Measurements from ENCODE around the gene SHC2.
"Not testable (repeated sequence)": the region's sequence is repeated elsewhere in the genome, so short reads cannot be mapped to it uniquely, and the experiment has no call there.

Gene SHC2

DNA sequence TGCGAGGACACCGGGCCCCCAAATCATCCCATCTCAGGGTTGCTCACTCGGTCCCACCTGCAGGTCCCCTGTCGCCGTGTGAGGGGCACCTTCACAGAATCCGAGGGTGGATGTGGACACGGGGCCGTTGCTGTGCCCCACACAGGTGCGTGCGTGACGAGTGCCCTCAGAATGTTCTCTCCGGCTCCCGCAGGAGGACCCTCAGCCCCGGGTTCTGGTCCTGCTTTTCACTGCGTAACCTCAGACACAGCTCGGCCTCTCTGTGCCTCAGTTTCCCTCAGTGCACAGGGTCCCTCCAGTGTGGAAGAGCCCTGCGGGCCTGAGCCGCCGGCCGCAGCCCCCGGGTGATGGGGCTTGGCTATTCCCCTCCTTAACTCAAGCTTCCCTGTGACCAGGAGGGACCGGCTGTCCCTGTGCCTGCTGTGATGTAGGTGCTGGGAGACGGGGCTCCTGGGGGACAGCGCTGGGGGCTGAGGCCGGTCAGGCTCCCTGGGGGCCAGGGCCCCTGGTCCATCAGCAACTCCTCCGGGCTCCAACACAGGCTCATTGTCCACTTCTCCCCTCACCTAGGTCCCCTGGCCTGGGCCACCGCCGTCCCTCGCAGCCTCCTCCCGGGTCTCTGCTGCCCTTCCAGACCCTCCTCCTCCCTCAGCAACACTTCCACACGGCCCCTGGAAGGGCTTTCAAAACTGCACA, 4.8 kb downstream of the SHC2 start:
- no peak for DNase-seq (ENCODE audit: insufficient read length, low spot score)
- no peak for TF ChIP-seq POLR2A (IDR thresholded peaks at IDR 0.05; ENCODE audit: low read depth, low read length)
- FAIRE-seq: no peak

DNA sequence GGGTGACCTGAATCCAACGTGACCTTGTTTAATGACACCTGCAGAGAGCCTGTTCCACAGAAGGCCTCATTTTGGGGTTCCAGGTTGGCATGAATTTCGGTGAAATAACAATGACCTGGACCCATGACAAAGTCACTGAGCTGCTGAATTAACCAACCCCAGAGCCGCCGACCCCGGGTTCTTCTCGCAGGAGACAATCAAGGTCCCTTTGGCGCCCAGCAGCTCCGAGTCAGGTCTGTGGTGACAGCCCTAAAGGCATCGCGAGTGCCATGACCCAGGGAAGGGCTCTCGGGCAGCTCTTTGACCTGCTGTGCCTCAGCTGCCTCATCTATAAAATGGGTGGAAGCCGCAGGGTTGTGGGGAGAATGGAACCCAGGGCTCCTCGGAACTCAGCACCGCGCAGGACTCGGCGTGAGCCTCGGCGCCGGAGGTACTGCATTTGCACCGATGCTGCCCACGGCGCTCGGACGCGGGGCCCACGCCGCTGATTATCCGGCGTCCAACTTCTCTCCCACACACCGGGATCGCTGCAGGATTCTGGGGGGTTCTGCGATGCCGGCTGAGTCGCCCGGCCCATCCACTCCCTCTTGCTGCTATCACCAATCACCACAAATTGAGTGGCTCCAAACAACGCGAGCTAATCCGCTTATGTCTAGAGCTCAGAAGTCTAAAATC, 5.7 kb downstream of the SHC2 start:
- no peak for TF ChIP-seq POLR2A (IDR thresholded peaks at IDR 0.05; ENCODE audit: low read depth, low read length)
- DNase-seq (ENCODE audit: insufficient read length, low spot score): no peak
- FAIRE-seq: no peak

GRCh38 chr19:453606-454005, 7.2 kb downstream of the SHC2 start:
- FAIRE-seq: no peak
- no peak for DNase-seq (ENCODE audit: insufficient read length, low spot score)
- no peak for TF ChIP-seq POLR2A (IDR thresholded peaks at IDR 0.05; ENCODE audit: low read depth, low read length)

DNA sequence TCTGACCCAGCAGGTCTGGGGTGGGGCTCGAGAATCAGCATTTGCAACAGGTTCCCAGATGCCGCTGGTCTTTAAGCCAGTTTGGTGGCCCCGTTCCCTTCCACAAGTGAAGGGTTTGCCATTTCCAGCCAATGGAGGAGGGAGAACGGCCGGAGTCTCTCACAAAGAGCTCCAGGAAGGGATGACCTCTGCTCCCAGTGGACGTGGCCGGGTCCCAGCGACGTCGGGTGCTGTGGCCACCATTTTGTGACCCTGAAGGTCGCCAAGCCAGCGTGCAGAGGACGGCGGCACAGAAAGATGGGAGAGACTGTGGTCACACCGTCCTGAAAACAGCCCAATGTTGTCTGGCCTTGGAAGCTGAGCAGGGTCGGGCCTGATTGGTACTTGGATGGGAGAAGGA, 8.0 kb downstream of the SHC2 start:
- no peak for DNase-seq (ENCODE audit: insufficient read length, low spot score)
- FAIRE-seq: no peak
- no peak for TF ChIP-seq POLR2A (IDR thresholded peaks at IDR 0.05; ENCODE audit: low read depth, low read length)

DNA sequence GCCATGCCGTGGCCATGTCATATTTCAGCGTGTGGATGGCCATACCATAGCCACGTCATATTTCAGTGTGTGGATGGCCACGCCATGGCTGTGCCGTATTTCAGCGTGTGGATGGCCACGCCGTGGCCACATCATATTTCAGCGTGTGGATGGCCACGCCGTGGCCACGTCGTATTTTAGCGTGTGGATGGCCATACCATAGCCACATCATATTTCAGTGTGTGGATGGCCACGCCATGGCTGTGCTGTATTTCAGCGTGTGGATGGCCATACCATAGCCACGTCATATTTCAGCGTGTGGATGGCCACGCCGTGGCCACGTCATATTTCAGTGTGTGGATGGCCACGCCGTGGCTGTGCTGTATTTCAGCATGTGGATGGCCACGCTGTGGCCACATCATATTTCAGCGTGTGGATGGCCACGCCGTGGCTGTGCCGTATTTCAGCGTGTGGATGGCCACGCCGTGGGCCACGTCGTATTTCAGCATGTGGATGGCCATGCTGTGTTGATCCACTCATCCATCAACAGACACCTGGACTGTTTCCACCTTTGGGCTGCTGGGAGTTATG, 9.8 kb downstream of the SHC2 start:
- FAIRE-seq: not testable (repeated sequence)

DNA sequence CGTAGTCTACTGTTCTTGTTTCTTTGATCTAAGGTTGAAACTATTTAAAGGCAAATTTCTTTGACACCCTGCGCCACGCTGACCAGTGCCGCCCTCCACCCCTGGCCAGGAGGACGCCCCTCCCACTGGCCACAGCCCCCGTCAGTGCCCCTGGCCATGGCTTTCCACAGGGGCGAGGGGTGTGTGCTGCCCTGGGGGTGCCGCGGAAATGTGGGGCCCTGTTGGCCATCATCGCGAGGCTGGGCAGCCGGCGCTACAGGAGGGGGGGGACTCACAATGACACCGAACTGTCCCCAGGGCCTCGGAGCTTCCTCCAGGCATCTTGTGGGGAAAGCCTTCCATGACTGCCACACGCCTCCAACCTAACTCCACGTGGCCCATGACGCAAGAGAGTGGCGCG, 10.9 kb downstream of the SHC2 start:
- FAIRE-seq (no peak), DNase-seq (ENCODE audit: insufficient read length, low spot score) (no peak)
- no peak for TF ChIP-seq POLR2A (IDR thresholded peaks at IDR 0.05; ENCODE audit: low read depth, low read length)

More for the DNA sequence above, 9.8 kb downstream of the SHC2 start:
- not testable (repeated sequence) for DNase-seq (ENCODE audit: insufficient read length, low spot score)

DNA sequence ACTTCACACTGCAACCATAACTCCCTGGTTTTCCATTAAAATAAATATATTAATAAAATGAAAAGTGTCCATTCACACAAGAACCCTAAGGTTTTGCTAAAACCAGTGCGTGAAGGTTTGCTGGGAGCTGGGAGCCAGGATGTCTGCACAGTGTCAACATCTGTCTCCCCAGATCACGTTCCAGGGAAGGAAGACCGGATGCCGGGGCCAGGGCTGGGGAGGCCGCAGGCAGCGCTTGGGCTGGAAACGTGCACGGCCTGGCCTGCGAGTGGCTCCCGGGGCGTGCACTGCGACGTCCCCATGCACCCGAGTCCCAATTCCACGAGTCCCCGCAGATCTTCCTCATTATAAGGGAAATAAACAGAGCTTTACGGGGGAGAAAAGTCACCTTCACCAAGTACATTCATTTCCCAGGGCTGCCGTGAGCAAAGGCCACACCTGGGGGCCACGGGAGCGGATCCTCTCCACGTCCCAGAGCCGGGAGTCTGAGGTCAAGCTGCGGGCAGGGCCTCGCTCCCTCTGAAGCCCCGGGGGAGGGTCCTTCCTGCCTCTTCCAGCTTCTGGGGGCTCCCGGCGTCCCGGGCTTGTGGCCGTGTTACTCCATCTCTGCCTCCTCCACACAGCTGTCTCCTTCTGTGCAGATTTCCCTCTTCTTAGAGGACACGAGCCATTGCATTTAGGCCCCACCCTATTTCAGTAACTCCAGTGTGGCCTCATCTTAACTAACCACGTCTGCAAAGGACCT, 12.8 kb downstream of the SHC2 start:
- TF ChIP-seq POLR2A (IDR thresholded peaks at IDR 0.05; ENCODE audit: low read depth, low read length): no peak
- DNase-seq (ENCODE audit: insufficient read length, low spot score) (no peak), FAIRE-seq (no peak)

DNA sequence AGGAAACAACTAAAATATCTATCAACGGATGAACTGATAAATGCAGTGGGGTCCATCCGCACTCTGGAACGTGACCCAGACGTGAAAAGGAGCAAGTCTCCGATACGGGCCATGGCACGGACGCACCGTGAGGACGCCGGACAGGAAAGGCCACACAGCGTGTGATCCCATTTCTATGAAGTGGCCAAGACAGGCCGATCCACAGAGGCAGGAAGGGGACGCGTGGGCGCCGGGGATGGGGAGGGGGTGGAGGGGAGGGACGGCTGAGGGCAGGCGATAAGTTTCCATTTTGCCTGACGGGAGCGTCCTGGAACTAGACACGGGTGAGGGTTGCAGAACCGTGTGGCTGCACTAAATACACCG, 13.8 kb downstream of the SHC2 start:
- FAIRE-seq (no peak), DNase-seq (ENCODE audit: insufficient read length, low spot score) (no peak)
- TF ChIP-seq POLR2A (IDR thresholded peaks at IDR 0.05; ENCODE audit: low read depth, low read length): no peak

GRCh38 chr19:444677-445210, 16.1 kb downstream of the SHC2 start:
- FAIRE-seq (no peak), DNase-seq (ENCODE audit: insufficient read length, low spot score) (no peak)
- no peak for TF ChIP-seq POLR2A (IDR thresholded peaks at IDR 0.05; ENCODE audit: low read depth, low read length)

- FAIRE-seq: no peak
- no peak for DNase-seq (ENCODE audit: insufficient read length, low spot score)
- no peak for TF ChIP-seq POLR2A (IDR thresholded peaks at IDR 0.05; ENCODE audit: low read depth, low read length)
Measured at GRCh38 chr19:443005-443404, 17.8 kb downstream of the SHC2 start.

- TF ChIP-seq POLR2A (IDR thresholded peaks at IDR 0.05; ENCODE audit: low read depth, low read length): no peak
- no peak for DNase-seq (ENCODE audit: insufficient read length, low spot score)
- no peak for FAIRE-seq
Measured at GRCh38 chr19:442085-442484, 18.7 kb downstream of the SHC2 start.

- TF ChIP-seq POLR2A (IDR thresholded peaks at IDR 0.05; ENCODE audit: low read depth, low read length): no peak
- FAIRE-seq: no peak
Measured at GRCh38 chr19:441213-441836, 19.5 kb downstream of the SHC2 start.

DNA sequence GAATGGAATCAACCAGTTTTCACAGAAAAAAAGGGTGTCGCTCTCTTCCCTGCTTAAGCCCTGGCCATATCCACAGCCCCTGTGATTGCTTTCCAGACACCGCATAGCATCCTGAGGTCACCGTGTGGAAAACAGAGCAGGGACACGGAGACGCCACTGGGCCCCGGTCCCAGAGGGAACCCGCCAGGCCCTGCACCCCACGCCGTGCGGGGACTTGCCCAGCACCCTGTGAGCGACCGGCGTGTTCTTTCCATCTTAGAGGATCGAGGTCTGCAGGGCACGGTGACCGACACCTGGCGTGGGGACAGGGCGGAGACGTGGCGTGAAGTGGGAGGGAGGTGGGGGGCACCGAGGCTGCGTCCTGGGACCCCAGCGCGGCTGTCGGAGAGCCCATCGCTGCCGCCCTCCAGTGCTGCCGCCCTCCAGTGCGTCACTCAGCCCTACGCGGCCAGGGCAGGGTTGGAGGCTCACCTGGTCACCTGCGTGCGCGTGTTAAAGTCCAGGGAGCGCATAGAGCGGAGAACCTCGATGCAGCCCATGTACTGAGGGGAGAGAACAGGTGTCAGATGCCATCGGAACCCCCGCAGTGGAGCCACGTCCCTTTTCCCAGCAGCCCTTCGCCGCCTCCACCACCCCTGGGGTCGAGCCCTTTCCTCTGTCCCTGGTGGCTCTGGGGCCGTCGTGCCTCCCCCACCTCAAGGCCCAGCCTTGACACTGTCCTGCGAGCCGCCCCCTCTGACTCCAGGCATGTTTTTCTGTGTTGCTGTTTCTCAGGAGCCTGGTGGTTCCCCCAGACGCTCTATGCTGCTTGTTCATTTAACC, 20.2 kb downstream of the SHC2 start:
- FAIRE-seq (no peak), DNase-seq (ENCODE audit: insufficient read length, low spot score) (no peak)
- no peak for TF ChIP-seq POLR2A (IDR thresholded peaks at IDR 0.05; ENCODE audit: low read depth, low read length)

More at GRCh38 chr19:441213-441836, 19.5 kb downstream of the SHC2 start:
- no peak for DNase-seq (ENCODE audit: insufficient read length, low spot score)
